Ovary (tissue), 9 donors: ENCODE measurements around the gene IFNA1. TPM values are rescaled to one million over a fixed set of nuclear protein-coding genes. Genes with fewer than 3 reads are reported as not detected.

Experiments
- DNase-seq, 5 donors: peaks; one replicate each; pipeline ENCODE4 v3.0.0-alpha.2; 2019 to 2020
- H3K27ac ChIP-seq, 2 donors: fragments of 200-600 bp; one replicate each; pipeline versions ENCODE4 v1.5.1 to v1.8.0; 2019 to 2022
- H3K27me3 ChIP-seq: fragments of 200-600 bp; one replicate; pipeline ENCODE4 v1.8.0; 2022
- H3K36me3 ChIP-seq: fragments of 200-600 bp; sonication (generic); one replicate; pipeline ENCODE4 v1.5.1; 2019
- H3K4me1 ChIP-seq: one replicate; pipeline ENCODE4 v1.8.1; 2013; ENCODE audit warnings: mild to moderate bottlenecking, moderate library complexity; ENCODE audit not compliant: insufficient read depth
- H3K4me3 ChIP-seq: fragments of 200-600 bp; sonication (generic); one replicate; pipeline ENCODE4 v1.5.1; 2017
- H3K9me3 ChIP-seq, 2 donors: fragments of 200-600 bp in 1 of 2; sonication (generic) in 1 of 2; one replicate each; pipeline versions ENCODE4 v1.5.1 to v1.8.1; 2013 to 2019; ENCODE audit warnings: mild to moderate bottlenecking in 1 of 2, moderate library complexity in 1 of 2
- EP300 ChIP-seq: sonication (generic); formaldehyde crosslinking; IDR thresholded peaks from one replicate; pipeline ENCODE4 v1.6.1; 2017; ENCODE audit warnings: antibody characterized with exemption
- POLR2A ChIP-seq: fragments of 450-650 bp; IDR thresholded peaks from one replicate; pipeline ENCODE4 v1.6.1; 2017; ENCODE audit warnings: antibody characterized with exemption, mild to moderate bottlenecking, moderate library complexity
- WGBS, 3 donors: extraction: QIAGEN DNeasy Blood & Tissue Kit in 1 of 3; methylation state at CpG; one replicate each; pipeline versions ENCODE4 v1.1.5 to v1.1.7; 2013 to 2017; 5-methylcytosine and 5-hydroxymethylcytosine counted together
- intact Hi-C, 4 donors: fragments of 100-400 bp; cut with DNase I; formaldehyde crosslinking; loops; one replicate each; pipeline versions ENCODE4 v1.11.0 to v1.15.1; 2022 to 2023
- polyA plus RNA-seq, 2 donors: library from polyadenylated mRNA; stranded (reverse); fragments of 200-250 nt in 1 of 2; fragments of 350-450 nt in 1 of 2; fragmentation: Illumina TruSeq in 1 of 2; extraction: RNeasy Lipid Tissue Mini Kit (QIAGEN cat#74804) in 1 of 2; gene quantifications; one replicate each; pipeline ENCODE4 v1.2.3, GENCODE V29; 2013 to 2014
- total RNA-seq, 7 donors: library from RNA; depleted of rRNA in 2 of 7; stranded (reverse); fragments of >200 nt in 2 of 7; fragmentation: NEBNext Ultra II Directional in 3 of 7; extraction: Animal tissue kit (Norgen Biotek cat#: 25700) in 3 of 7; gene quantifications; one replicate each; pipeline versions ENCODE4 v1.1.0 to v1.2.4, GENCODE V29; 2016 to 2023
- TF ChIP-seq, protein P1 (sequence below), 3 donors: fragments of 450-650 bp in 2 of 3; fragments of 200-600 bp in 1 of 3; IDR thresholded peaks; one replicate each; pipeline versions ENCODE4 v1.5.1 to v1.8.0; 2016 to 2022; ENCODE audit warnings: antibody characterized with exemption in 3 of 3, mild to moderate bottlenecking in 1 of 3
- donor health status: DM: no; HTN: no; CAD: no; lungs with moderate emphysema.
- donor health status: DM: no; HTN: no; CAD: no.
- donor health status: Bipolar disorder and iron deficiency.
- donor health status: DM: yes; HTN: yes; CAD: no.
- donor health status: DM: no; HTN: no; CAD: no.
- donor health status: DM: yes; HTN: yes; CAD: no.

The IFNA1 gene
- total and polyA plus RNA-seq, 9 donors: not detected

GRCh38 chr9:21399956-21400355, 40.3 kb upstream of the IFNA1 start:
- WGBS, 3 donors: 36 to 40% (median 39%) methylated on average over 3 of the region's 3 CpGs
- Histone ChIP-seq H3K9me3 (no peaks in the 10 kb centered on the region), H3K4me3 (no peak overlapping the region), H3K27me3 (no peaks in the 10 kb centered on the region), H3K27ac (no peak overlapping the region), H3K36me3 (no peaks in the 10 kb centered on the region), H3K4me1 (no peaks in the 10 kb centered on the region)
- TF ChIP-seq POLR2A: no peak
- TF ChIP-seq, protein P1, sequence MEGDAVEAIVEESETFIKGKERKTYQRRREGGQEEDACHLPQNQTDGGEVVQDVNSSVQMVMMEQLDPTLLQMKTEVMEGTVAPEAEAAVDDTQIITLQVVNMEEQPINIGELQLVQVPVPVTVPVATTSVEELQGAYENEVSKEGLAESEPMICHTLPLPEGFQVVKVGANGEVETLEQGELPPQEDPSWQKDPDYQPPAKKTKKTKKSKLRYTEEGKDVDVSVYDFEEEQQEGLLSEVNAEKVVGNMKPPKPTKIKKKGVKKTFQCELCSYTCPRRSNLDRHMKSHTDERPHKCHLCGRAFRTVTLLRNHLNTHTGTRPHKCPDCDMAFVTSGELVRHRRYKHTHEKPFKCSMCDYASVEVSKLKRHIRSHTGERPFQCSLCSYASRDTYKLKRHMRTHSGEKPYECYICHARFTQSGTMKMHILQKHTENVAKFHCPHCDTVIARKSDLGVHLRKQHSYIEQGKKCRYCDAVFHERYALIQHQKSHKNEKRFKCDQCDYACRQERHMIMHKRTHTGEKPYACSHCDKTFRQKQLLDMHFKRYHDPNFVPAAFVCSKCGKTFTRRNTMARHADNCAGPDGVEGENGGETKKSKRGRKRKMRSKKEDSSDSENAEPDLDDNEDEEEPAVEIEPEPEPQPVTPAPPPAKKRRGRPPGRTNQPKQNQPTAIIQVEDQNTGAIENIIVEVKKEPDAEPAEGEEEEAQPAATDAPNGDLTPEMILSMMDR (IDR thresholded peaks at IDR 0.05): no peak
- no peak for TF ChIP-seq EP300
- intact Hi-C loops: loop anchor here in 3 of 4 donors (5.0 to 10.0 kb wide), 3 partner anchors 75 to 83 kb away; no protein-coding TSS in a partner anchor
- DNase-seq: no peak

- intact Hi-C loops: no loop called here
- Histone ChIP-seq H3K27me3 (no peaks in the 10 kb centered on the region), H3K4me3 (peak overlapping the region; percentile 14), H3K27ac (no peak overlapping the region), H3K4me1 (no peaks in the 10 kb centered on the region), H3K36me3 (no peaks in the 10 kb centered on the region), H3K9me3 (no peaks in the 10 kb centered on the region)
- TF ChIP-seq, protein P1 (IDR thresholded peaks at IDR 0.05): no peak
- TF ChIP-seq EP300: no peak
- no peak for TF ChIP-seq POLR2A
- WGBS, 3 donors: 2% methylated on average over 52 to 53 of the region's 53 CpGs
- DNase-seq: peak in 1 of 5 donors; percentile 18
Measured at GRCh38 chr9:21402386-21403251, 37.6 kb upstream of the IFNA1 start.

DNA sequence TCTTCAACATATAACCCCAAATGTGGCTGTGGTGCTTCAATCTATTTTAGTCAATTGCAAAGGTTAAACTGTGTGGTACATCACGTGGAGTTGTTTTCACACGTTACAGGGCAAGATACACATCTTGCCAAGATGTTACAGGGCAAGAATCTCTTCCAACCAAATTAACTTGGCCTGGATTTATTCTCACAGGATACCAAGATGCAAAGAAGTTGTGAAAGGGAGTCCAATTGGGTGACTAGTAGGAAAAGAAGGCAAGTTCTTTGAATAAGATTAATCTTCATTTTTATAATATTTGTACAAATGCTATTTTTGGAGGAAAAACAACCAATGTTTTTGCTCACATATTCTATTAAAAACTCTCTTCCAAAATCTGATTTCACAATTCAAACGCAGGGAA, 36.1 kb upstream of the IFNA1 start:
- TF ChIP-seq, protein P1 (IDR thresholded peaks at IDR 0.05): no peak
- no peak for TF ChIP-seq EP300
- no peak for TF ChIP-seq POLR2A
- no peaks in the 10 kb centered on the region for H3K4me1 ChIP-seq
- H3K4me3 ChIP-seq: no peak overlapping the region
- no peaks in the 10 kb centered on the region for H3K36me3 ChIP-seq
- no peak for DNase-seq
- WGBS, 3 donors: 69 to 74% (median 73%) methylated on average over 3 of the region's 3 CpGs
- H3K27ac ChIP-seq: no peak overlapping the region
- H3K27me3 ChIP-seq: no peaks in the 10 kb centered on the region
- no peaks in the 10 kb centered on the region for H3K9me3 ChIP-seq
- intact Hi-C loops: no loop called here

DNA sequence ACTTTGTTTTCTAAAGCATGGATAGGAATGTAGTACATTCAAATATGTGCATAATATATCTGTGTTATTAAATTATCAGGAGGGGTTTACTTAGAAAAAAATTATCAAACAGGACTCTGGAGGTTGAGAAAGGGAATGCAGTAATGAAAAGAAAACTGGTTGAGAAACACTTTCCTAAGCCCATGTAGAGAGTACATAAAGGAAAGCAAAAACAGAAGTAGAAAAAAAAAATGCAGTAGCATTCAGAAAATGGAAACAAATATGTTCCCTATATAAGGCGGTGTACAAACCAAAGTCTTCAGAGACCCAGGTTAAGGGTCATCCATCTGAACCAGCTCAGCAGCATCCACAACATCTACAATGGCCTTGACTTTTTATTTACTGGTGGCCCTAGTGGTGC, 31.4 kb upstream of the IFNA1 start, which contains the start of gene IFNA8:
Gene IFNA8, plus strand, starts transcription at position 301 of the 400 bp plus-strand sequence. Its CDS starts 60 bp downstream, at position 361.
- no peaks in the 10 kb centered on the region for H3K9me3 ChIP-seq
- no peaks in the 10 kb centered on the region for H3K4me1 ChIP-seq
- TF ChIP-seq EP300: no peak
- TF ChIP-seq, protein P1 (IDR thresholded peaks at IDR 0.05): no peak
- TF ChIP-seq POLR2A: no peak
- no peak within 1 kb of the TSS for H3K27ac ChIP-seq
- no peaks in the 10 kb centered on the region for H3K36me3 ChIP-seq
- 88 to 90% (median 89%) methylated on average over 1 of the region's 1 CpG for WGBS, 3 donors
- no peak for DNase-seq
- no peaks in the 10 kb centered on the region for H3K27me3 ChIP-seq
- H3K4me3 ChIP-seq: no peak within 1 kb of the TSS
- intact Hi-C loops: loop anchor here in 1 of 4 donors (5.0 kb wide), 1 partner anchor 657 kb away; no protein-coding TSS in a partner anchor
